ENCODE measurements around the gene PAXIP1. TPM values are rescaled to one million over a fixed set of nuclear protein-coding genes. Genes with fewer than 3 reads are reported as not detected.
"Not testable (repeated sequence)": the region's sequence is repeated elsewhere in the genome, so short reads cannot be mapped to it uniquely, and the experiment has no call there.

PAXIP1 gene
- total RNA-seq, 6 experiments from 2014 or later = 6.2 to 6.6 (median 6.4) TPM

DNA sequence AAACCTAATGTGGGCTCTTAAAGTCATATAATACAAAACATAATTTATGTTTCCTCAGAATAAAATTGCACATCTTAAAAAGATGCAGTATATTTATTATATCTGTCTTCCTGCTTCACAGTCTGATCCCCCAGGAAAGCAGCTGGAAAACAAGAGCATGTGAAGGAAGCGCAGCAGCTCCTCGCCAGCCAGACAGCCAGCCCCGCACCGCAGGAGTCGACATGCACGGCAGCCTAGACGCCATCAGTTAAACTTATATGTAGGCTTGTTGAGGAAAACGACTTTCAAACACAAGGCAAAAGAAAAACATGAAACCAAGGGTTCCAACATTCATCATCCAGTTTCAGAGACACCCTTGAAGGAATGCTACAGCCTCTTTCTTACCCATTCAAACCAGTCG is 59.0 kb downstream of the PAXIP1 start:
- intact Hi-C loops (cut with DNase I) = no loop called here
- Histone ChIP-seq H3K4me1 (no peaks in the 10 kb centered on the region), H3K36me3 (peaks cover 0 to 55% (median 23%) of the 10 kb centered on the region in 4 donors), H3K27me3 (no peaks in the 10 kb centered on the region), H3K9me3 (no peaks in the 10 kb centered on the region), H3K4me3 (no peak overlapping the region), H3K27ac (no peak overlapping the region)
- DNase-seq = no peak
- TF ChIP-seq, protein P1, sequence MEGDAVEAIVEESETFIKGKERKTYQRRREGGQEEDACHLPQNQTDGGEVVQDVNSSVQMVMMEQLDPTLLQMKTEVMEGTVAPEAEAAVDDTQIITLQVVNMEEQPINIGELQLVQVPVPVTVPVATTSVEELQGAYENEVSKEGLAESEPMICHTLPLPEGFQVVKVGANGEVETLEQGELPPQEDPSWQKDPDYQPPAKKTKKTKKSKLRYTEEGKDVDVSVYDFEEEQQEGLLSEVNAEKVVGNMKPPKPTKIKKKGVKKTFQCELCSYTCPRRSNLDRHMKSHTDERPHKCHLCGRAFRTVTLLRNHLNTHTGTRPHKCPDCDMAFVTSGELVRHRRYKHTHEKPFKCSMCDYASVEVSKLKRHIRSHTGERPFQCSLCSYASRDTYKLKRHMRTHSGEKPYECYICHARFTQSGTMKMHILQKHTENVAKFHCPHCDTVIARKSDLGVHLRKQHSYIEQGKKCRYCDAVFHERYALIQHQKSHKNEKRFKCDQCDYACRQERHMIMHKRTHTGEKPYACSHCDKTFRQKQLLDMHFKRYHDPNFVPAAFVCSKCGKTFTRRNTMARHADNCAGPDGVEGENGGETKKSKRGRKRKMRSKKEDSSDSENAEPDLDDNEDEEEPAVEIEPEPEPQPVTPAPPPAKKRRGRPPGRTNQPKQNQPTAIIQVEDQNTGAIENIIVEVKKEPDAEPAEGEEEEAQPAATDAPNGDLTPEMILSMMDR (IDR thresholded peaks at IDR 0.05) = no peak
- no peak for TF ChIP-seq POLR2A (IDR thresholded peaks at IDR 0.05)
- WGBS (ENCODE audit: insufficient coverage, low coverage, low lambda C conversion rate, missing lambda C conversion rate) = 87% methylated on average over 9 of the region's 9 CpGs
- no peak for ATAC-seq

- TF ChIP-seq POLR2A (IDR thresholded peaks at IDR 0.05) = no peak
- TF ChIP-seq, protein P1 (IDR thresholded peaks at IDR 0.05) = no peak
- intact Hi-C loops (cut with DNase I) = no loop called here
- Histone ChIP-seq H3K27ac (no peak overlapping the region), H3K27me3 (no peaks in the 10 kb centered on the region), H3K4me1 (no peaks in the 10 kb centered on the region), H3K9me3 (no peaks in the 10 kb centered on the region), H3K4me3 (no peak overlapping the region), H3K36me3 (peaks cover 0 to 47% (median 20%) of the 10 kb centered on the region in 4 donors)
- ATAC-seq = no peak
- no peak for DNase-seq
- 91% methylated on average over 2 of the region's 2 CpGs for WGBS (ENCODE audit: insufficient coverage, low coverage, low lambda C conversion rate, missing lambda C conversion rate)
These were observed 60.2 kb downstream of the PAXIP1 start for GRCh38 chr7:154942691-154943090.

GRCh38 chr7:154937837-154938236 is 65.1 kb downstream of the PAXIP1 start:
- intact Hi-C loops (cut with DNase I) = loop anchor here in 1 of 2 donors (10.0 kb wide), 1 partner anchor 57 kb away; no protein-coding TSS in a partner anchor
- ATAC-seq = no peak

DNA sequence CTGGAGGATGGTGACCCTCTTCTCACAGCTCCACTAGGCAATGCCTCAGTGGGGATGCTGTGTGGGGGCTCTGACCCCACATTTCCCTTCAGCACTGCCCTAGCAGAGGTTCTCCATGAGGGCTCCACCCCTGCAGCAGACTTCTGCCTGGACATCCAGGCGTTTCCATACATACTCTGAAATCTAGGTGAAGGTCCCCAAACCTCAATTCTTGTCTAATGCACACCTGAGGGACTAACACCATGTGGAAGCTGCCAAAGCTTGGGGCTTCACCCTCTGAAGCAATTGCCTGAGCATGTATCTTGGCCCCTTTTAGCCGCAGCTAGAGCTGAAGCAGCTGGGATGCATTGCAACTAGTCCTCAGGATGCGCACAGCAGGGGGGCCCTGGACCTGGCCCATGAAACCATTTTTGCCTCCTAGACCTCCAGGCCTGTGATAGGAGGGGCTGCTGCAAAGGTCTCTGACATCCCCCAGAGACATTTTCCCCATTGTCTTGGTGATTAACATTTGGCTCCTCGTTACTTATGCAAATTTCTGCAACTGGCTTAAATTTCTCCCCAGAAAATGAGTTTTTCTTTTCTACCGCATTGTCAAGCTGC is 68.5 kb downstream of the PAXIP1 start:
- not testable (repeated sequence) for DNase-seq, H3K27me3 ChIP-seq, H3K9me3 ChIP-seq, H3K4me1 ChIP-seq, H3K27ac ChIP-seq, ATAC-seq, H3K36me3 ChIP-seq, H3K4me3 ChIP-seq
- WGBS (ENCODE audit: insufficient coverage, low coverage, low lambda C conversion rate, missing lambda C conversion rate) = 96% methylated on average over 2 of the region's 5 CpGs
- intact Hi-C loops (cut with DNase I) = loop anchor here in 1 of 2 donors (10.0 kb wide), 1 partner anchor 60 kb away; no protein-coding TSS in a partner anchor

More at GRCh38 chr7:154937837-154938236, 65.1 kb downstream of the PAXIP1 start:
- H3K27ac ChIP-seq = no peak overlapping the region
- peaks cover 0 to 7% (median 0%) of the 10 kb centered on the region in 4 donors for H3K36me3 ChIP-seq
- H3K4me1 ChIP-seq = no peaks in the 10 kb centered on the region
- H3K9me3 ChIP-seq = no peaks in the 10 kb centered on the region
- WGBS (ENCODE audit: insufficient coverage, low coverage, low lambda C conversion rate, missing lambda C conversion rate) = 55% methylated on average over 1 of the region's 1 CpG
- H3K27me3 ChIP-seq = no peaks in the 10 kb centered on the region
- TF ChIP-seq, protein P1 (IDR thresholded peaks at IDR 0.05) = no peak
- H3K4me3 ChIP-seq = no peak overlapping the region
- DNase-seq = no peak

GRCh38 chr7:154931906-154932305 is 71.0 kb downstream of the PAXIP1 start:
- no peak for ATAC-seq
- 85% methylated on average over 2 of the region's 2 CpGs for WGBS (ENCODE audit: insufficient coverage, low coverage, low lambda C conversion rate, missing lambda C conversion rate)

More at GRCh38 chr7:154931906-154932305, 71.0 kb downstream of the PAXIP1 start:
- H3K27me3 ChIP-seq = no peaks in the 10 kb centered on the region
- H3K4me1 ChIP-seq = peaks cover 0 to 7% (median 0%) of the 10 kb centered on the region in 4 donors
- no peak overlapping the region for H3K4me3 ChIP-seq
- no peaks in the 10 kb centered on the region for H3K36me3 ChIP-seq
- no peaks in the 10 kb centered on the region for H3K9me3 ChIP-seq
- no peak overlapping the region for H3K27ac ChIP-seq
- no peak for DNase-seq
- TF ChIP-seq, protein P1 (IDR thresholded peaks at IDR 0.05) = no peak
- TF ChIP-seq POLR2A (IDR thresholded peaks at IDR 0.05) = no peak
- intact Hi-C loops (cut with DNase I) = loop anchor here in 1 of 2 donors (10.0 kb wide), 1 partner anchor 63 kb away; no protein-coding TSS in a partner anchor

All from right lobe of liver (tissue), 6 donors.